Skeletal muscle tissue (tissue), 1 donor: ENCODE measurements around the gene KPNA3. TPM values are rescaled to one million over a fixed set of nuclear protein-coding genes. Genes with fewer than 3 reads are reported as not detected.

ENCODE experiments used
- total RNA-seq: library from RNA; depleted of rRNA; stranded (reverse); fragments of >200 nt; gene quantifications from one replicate; pipeline ENCODE4 v1.2.3, GENCODE V29; 2014

KPNA3 gene
- total RNA-seq, 1 donor from 2014 or later, result 23.0 TPM

Other genes with a start within 250 kb of the KPNA3 start
- gene RCBTB1, start 207.1 kb downstream of the KPNA3 start, total RNA-seq, result 9.4 TPM
- gene ARL11, start 164.2 kb downstream of the KPNA3 start, total RNA-seq, result under 0.01 TPM
- 31.3 TPM for gene EBPL, start 101.2 kb downstream of the KPNA3 start, total RNA-seq
- gene SPRYD7, start 143.7 kb upstream of the KPNA3 start, total RNA-seq, result 4.7 TPM
- gene TRIM13, start 204.4 kb upstream of the KPNA3 start, total RNA-seq, result 18.8 TPM
- gene KCNRG, start 222.8 kb upstream of the KPNA3 start, total RNA-seq, result 2.1 TPM